ENCODE data around the gene DENND4A.
A peak's percentile ranks its signal among the peaks of the same experiment; 100 is the strongest.
"Not testable (repeated sequence)": the region's sequence is repeated elsewhere in the genome, so short reads cannot be mapped to it uniquely, and the experiment has no call there.

The DENND4A gene

GRCh38 chr15:65818927-65819562 is 27.0 kb upstream of the DENND4A start:
- DNase-seq = peak; percentile 94

GRCh38 chr15:65816441-65816840 is 24.3 kb upstream of the DENND4A start:
- no peak for DNase-seq

- not testable (repeated sequence) for DNase-seq
These were observed 23.9 kb upstream of the DENND4A start for GRCh38 chr15:65816008-65816407.

GRCh38 chr15:65814271-65814670 is 22.2 kb upstream of the DENND4A start:
- DNase-seq = not testable (repeated sequence)

- no peak for DNase-seq
These were observed 20.8 kb upstream of the DENND4A start for GRCh38 chr15:65812916-65813315.

- no peak for DNase-seq
These were observed 20.4 kb upstream of the DENND4A start for GRCh38 chr15:65812467-65812866.

GRCh38 chr15:65811835-65812234 is 19.7 kb upstream of the DENND4A start:
- no peak for DNase-seq

- DNase-seq = not testable (repeated sequence)
These were observed 19.1 kb upstream of the DENND4A start for GRCh38 chr15:65811011-65811733.

- DNase-seq = no peak
These were observed 14.3 kb upstream of the DENND4A start for GRCh38 chr15:65806397-65806796.

GRCh38 chr15:65805019-65805745 is 13.1 kb upstream of the DENND4A start:
- peak; percentile 89 for DNase-seq

- DNase-seq = peak; percentile 81
These were observed 12.3 kb upstream of the DENND4A start for GRCh38 chr15:65804252-65804931.

GRCh38 chr15:65801229-65801805 is 9.2 kb upstream of the DENND4A start:
- no peak for DNase-seq

GRCh38 chr15:65796610-65797078 is 4.6 kb upstream of the DENND4A start:
- peak; percentile 62 for DNase-seq

- peak; percentile 49 for DNase-seq
These were observed 3.6 kb upstream of the DENND4A start for GRCh38 chr15:65795663-65796216.

GRCh38 chr15:65793818-65794104 is 1.7 kb upstream of the DENND4A start:
- DNase-seq = no peak

GRCh38 chr15:65792988-65793817 is 1.1 kb upstream of the DENND4A start:
- DNase-seq = no peak

- peak; percentile 71 for DNase-seq
These were observed 557 bp downstream of the DENND4A start for GRCh38 chr15:65791335-65792137.

- DNase-seq = peak; percentile 39
These were observed 1.3 kb downstream of the DENND4A start for GRCh38 chr15:65790694-65791334.

- DNase-seq = no peak
These were observed 2.2 kb downstream of the DENND4A start for GRCh38 chr15:65789759-65790425.

- no peak for DNase-seq
These were observed 3.0 kb downstream of the DENND4A start for GRCh38 chr15:65789105-65789504.
